HEK293T (cell line): ENCODE results near the gene ACVR1.

Experiments
- CTBP1 ChIP-seq: fragments of 450-650 bp; IDR thresholded peaks from 2 replicates; pipeline ENCODE4 v1.6.1; 2016; ENCODE audit warnings: borderline replicate concordance
- FOXA1 ChIP-seq: fragments of 450-650 bp; IDR thresholded peaks from 2 replicates; pipeline ENCODE4 v1.6.1; 2016; ENCODE audit warnings: mild to moderate bottlenecking
- FOXK2 ChIP-seq: fragments of 450-650 bp; IDR thresholded peaks from 2 replicates; pipeline ENCODE4 v1.6.1; 2016; ENCODE audit warnings: mild to moderate bottlenecking
- FOXM1 ChIP-seq: fragments of 450-650 bp; IDR thresholded peaks from 2 replicates; pipeline ENCODE4 v1.6.1; 2017; ENCODE audit warnings: mild to moderate bottlenecking, borderline replicate concordance
- LEF1 ChIP-seq: fragments of 450-650 bp; IDR thresholded peaks from 2 replicates; pipeline ENCODE4 v1.6.1; 2017; ENCODE audit warnings: mild to moderate bottlenecking, borderline replicate concordance
- PKNOX1 ChIP-seq: fragments of 450-650 bp; IDR thresholded peaks from 2 replicates; pipeline ENCODE4 v1.6.1; 2016
- SUZ12 ChIP-seq: fragments of 450-650 bp; IDR thresholded peaks from 2 replicates; pipeline ENCODE4 v1.6.1; 2016; ENCODE audit warnings: mild to moderate bottlenecking
- TARDBP ChIP-seq: fragments of 450-650 bp; IDR thresholded peaks from 2 replicates; pipeline ENCODE4 v1.6.1; 2016

- TF ChIP-seq TARDBP (no peak), SUZ12 (no peak), LEF1 (no peak), PKNOX1 (no peak), CTBP1 (no peak), FOXK2 (no peak), FOXA1 (no peak), FOXM1 (no peak)
Measured at GRCh38 chr2:157840568-157841156, 35.5 kb downstream of the ACVR1 start.
